ENCODE results near the gene FREY1.
"Not testable (repeated sequence)": the region's sequence is repeated elsewhere in the genome, so short reads cannot be mapped to it uniquely, and the experiment has no call there.

The FREY1 gene

GRCh38 chr11:45913942-45914635, 7.0 kb upstream of the FREY1 start:
- no peak for DNase-seq (ENCODE audit: low spot score)

- no peak for DNase-seq (ENCODE audit: low spot score)
Measured at GRCh38 chr11:45913514-45913913, 6.4 kb upstream of the FREY1 start.

DNA sequence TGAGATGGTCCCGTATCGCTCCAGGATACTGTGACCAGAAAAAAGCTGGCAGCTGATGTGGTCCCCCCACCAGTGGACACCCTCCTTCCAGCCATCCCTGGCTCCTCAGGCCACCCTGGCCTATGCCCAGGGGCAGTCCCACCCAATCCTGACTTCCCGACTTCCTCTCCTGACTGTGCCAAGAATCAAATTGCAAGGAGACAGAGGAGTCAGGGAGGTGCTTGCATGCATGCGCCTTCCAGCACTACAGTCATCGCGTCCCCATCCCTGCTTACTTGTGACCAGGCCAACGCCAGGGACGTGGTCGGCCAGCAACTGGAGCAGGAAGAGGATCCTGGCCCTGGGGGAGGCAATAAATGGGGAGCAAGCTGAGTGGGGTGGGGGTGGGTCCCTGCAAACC, 3.6 kb upstream of the FREY1 start:
- DNase-seq (ENCODE audit: low spot score): no peak

DNA sequence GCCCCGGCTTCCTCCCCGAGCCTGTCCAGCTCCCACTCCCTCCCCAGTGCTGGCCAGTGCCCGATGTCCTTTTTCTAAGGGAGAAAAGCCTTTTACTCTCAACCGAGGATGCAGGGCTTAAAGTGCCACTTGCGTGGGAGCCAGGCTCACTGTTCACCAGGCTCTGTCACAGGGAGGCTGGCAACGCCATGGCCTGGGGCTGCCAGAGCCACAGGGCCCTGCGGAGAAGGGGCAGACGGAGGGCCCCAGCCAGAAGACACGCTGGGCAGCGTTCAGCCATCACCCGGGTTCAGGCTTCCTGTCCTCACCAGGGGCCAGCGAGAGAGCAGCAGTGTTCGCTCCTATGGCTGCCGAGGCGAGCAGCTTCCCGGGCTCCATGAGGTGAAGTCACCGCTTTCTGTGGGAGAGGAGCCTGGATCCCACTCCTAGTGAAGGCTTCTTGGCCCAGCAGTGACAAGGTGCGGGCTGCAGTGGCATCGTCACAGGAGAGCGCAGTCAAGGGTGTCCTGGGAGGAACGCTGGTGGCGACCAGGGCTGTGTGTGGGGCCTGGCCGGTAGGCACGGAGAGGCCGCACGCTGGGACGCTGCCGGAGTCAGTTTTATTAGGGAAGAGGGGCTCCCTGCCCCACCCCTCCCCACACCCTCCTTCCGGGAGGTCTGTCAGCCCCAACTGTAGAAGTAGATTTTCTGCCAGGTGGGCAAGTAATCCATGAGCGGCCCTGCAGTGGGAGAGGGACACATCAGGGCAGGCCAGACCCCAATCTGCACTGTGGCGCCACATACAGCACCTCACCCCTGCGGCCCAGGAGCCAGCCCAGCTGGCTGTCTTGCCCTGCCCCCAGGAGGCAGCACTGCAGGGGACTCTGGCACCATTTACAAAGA, 2.8 kb upstream of the FREY1 start:
- no peak for DNase-seq (ENCODE audit: low spot score)

GRCh38 chr11:45907911-45908370, 870 bp upstream of the FREY1 start:
- no peak for DNase-seq (ENCODE audit: low spot score)

DNA sequence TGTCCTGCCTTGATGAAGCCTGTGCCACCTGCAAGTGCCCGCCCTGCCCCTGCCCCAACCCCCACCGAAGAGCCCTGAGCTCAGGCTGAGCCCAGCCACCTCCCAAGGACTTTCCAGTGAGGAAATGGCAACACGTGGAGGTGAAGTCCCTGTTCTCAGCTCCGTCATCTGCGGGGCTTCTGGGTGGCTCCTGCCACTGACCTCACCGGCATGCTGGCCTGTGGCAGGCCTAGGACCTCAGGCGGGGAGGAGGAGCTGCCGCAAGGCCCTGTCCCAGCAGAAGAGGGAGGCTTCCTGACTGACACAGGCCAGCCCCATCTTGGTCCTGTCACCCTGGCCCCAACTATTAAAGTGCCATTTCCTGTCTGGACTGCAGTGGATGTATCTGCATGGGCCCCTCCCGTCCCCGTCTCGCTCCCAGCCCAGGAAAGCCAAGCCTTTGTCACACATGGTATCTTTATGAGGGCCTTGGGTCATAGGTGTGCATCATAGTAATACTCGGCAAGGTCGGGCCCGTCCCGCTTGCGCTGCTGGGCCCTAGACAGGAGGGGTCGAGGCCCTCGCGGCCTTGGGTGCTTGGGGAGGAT, 882 bp downstream of the FREY1 start:
- DNase-seq (ENCODE audit: low spot score): no peak

GRCh38 chr11:45905576-45905975, 1.5 kb downstream of the FREY1 start:
- not testable (repeated sequence) for DNase-seq (ENCODE audit: low spot score)

- DNase-seq (ENCODE audit: low spot score): no peak
Measured at GRCh38 chr11:45905095-45905494, 2.0 kb downstream of the FREY1 start.

- DNase-seq (ENCODE audit: low spot score): no peak
Measured at GRCh38 chr11:45904309-45904915, 2.7 kb downstream of the FREY1 start.

GRCh38 chr11:45902452-45903380, 4.4 kb downstream of the FREY1 start:
- no peak for DNase-seq (ENCODE audit: low spot score)

GRCh38 chr11:45901626-45902025, 5.4 kb downstream of the FREY1 start:
- no peak for DNase-seq (ENCODE audit: low spot score)

DNA sequence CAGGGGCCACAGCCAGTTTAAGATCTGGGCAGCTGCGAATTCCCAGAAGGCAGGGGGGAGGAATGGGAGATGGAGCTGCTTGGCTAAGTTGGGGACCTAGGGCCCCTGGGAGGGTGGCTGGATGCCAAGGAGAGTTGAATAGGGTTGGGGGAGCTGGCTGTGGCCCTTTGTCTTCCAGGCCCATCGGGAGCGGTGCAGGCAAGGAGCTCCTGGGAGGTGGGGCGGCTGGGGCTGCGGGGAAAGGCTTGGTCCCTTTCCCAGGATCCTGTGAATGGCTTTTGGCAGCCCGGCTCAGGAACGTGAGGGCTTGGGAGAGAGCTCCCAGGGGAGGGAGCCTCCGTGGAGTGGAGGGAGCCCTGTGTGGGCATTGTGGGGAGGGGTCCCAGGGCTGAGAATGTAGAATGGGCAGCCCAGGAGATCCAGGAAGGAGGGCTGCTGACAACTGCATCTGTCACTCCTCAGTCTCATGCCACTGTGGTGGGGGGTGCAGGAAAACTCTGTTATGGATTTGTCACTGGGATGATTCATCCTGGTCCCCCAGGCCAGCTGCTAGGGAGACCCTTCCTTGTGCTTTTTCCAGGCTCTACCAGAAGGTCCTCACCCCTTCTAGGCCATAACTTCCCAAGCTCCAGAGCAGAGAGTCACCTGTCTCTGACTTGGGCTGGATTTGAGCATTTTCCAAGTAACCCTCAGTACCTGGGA, 6.0 kb downstream of the FREY1 start:
- no peak for DNase-seq (ENCODE audit: low spot score)

- DNase-seq (ENCODE audit: low spot score): not testable (repeated sequence)
Measured at GRCh38 chr11:45900175-45900800, 6.8 kb downstream of the FREY1 start.

- DNase-seq (ENCODE audit: low spot score): peak; percentile 96
Measured at GRCh38 chr11:45899448-45900174, 7.5 kb downstream of the FREY1 start.

DNA sequence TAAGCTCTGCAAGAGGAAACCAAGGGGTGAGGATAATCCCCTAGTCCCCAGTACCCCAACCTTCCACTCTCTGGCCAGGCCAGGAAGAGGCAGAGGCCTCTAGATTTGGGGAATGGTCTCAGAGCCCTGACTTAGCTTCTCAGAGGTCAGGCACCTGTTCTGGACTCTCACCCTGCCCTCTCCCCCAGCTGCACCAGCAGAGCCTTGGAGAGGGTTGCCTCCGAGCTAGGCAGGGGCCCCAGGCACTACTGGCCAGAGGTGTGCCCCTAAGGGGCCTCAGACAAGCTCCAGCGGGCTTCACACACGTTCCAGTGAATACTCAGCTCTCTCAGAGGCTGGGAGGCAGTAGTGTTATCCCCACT, 8.0 kb downstream of the FREY1 start:
- no peak for DNase-seq (ENCODE audit: low spot score)

- no peak for DNase-seq (ENCODE audit: low spot score)
Measured at GRCh38 chr11:45897556-45897955, 9.5 kb downstream of the FREY1 start.

- DNase-seq (ENCODE audit: low spot score): no peak
Measured at GRCh38 chr11:45896422-45896984, 10.6 kb downstream of the FREY1 start.

DNA sequence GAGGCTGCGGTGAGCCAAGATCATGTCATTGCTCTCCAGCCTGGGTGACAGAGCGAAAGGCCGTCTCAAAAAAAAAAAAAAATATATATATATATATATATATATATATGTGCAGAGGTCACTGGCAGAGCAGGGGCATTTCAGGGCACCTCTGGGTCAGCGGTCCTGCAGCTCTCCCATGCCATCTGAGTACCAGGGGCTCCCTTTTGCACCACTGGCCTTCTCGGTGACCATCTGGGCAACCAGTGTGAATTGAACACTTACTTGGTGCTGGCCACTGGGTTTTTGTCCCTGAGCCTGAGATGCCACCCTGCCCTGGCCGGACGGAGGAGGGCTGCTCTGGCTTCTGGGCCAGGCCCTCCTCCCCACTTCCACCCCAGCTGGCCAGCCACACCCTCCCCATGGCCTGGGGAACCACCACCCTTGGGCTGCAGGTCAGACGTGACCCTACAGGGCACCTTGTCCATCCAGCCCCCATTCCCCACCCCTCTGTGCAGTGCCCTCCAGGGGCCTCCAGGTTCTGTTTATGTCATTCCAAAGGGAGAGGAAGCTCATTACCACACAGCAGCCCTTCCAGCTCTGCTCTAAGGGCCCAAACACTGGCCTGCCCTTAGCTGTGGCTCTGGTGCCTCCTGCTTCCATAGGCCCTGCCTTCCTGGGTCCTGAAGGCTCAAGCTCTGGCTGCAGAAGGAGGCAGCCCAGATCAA, 11.4 kb downstream of the FREY1 start:
- DNase-seq (ENCODE audit: low spot score): no peak
